Measurements from ENCODE around the gene CSH2.

CSH2 gene

DNA sequence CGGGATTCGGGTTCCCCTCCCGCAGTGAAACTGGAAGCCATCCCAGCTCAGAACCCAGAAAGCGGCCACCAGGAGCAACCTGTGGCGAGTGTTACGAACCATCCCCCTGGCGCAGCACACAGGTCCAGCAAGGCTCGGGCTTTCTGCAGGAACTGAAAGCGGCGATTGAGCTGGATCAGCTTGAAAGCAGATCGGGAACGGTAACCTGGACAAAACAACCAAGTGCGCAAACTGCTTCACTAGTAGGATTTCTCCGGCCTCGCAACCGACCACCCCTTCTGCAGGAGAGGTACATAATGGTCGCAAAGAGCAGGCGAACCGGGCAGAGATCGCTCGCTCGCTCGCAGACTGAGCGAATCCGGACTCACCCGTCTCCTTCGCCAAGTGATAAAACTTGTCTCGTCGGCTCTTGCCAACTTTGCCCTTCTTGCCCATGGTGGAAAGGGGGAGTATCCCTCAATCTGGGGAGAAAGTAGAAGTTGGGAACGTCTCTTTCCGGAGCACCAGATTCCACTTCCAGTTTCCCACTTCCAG is 46.9 kb downstream of the CSH2 start (continued):
- TF ChIP-seq, protein P1, sequence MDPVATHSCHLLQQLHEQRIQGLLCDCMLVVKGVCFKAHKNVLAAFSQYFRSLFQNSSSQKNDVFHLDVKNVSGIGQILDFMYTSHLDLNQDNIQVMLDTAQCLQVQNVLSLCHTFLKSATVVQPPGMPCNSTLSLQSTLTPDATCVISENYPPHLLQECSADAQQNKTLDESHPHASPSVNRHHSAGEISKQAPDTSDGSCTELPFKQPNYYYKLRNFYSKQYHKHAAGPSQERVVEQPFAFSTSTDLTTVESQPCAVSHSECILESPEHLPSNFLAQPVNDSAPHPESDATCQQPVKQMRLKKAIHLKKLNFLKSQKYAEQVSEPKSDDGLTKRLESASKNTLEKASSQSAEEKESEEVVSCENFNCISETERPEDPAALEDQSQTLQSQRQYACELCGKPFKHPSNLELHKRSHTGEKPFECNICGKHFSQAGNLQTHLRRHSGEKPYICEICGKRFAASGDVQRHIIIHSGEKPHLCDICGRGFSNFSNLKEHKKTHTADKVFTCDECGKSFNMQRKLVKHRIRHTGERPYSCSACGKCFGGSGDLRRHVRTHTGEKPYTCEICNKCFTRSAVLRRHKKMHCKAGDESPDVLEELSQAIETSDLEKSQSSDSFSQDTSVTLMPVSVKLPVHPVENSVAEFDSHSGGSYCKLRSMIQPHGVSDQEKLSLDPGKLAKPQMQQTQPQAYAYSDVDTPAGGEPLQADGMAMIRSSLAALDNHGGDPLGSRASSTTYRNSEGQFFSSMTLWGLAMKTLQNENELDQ (tag by site-specific recombination; IDR thresholded peaks at IDR 0.05; ENCODE audit: low read depth), result no peak
- TF ChIP-seq CTCF (tag by site-specific recombination; IDR thresholded peaks at IDR 0.05) (0 out of 2 replicates have a peak, but pooled peaks have one; percentile 26), SCRT2 (tag by site-specific recombination; IDR thresholded peaks at IDR 0.05) (peak; percentile 94), ZBTB21 (tag by site-specific recombination; IDR thresholded peaks at IDR 0.05) (no peak), ZNF223 (tag by site-specific recombination; IDR thresholded peaks at IDR 0.05) (no peak), SALL2 (tag by site-specific recombination; IDR thresholded peaks at IDR 0.05; ENCODE audit: borderline replicate concordance) (no peak), ZBTB7A (tag by site-specific recombination; IDR thresholded peaks at IDR 0.05; ENCODE audit: low read depth) (no peak), SP3 (tag by site-specific recombination; IDR thresholded peaks at IDR 0.05) (no peak), ZNF707 (tag by site-specific recombination; IDR thresholded peaks at IDR 0.05) (no peak), ZNF140 (tag by site-specific recombination; IDR thresholded peaks at IDR 0.05) (0 out of 2 replicates have a peak, but pooled peaks have one; percentile 23), PRDM1 (tag by site-specific recombination; IDR thresholded peaks at IDR 0.05) (peak; percentile 46; the same call in 1 of the 2 replicates), REST (tag by site-specific recombination; IDR thresholded peaks at IDR 0.05) (no peak), ZNF239 (tag by site-specific recombination; IDR thresholded peaks at IDR 0.05) (no peak), ZNF529 (tag by site-specific recombination; IDR thresholded peaks at IDR 0.05; ENCODE audit: insufficient replicate concordance) (no peak), ZNF433 (tag by site-specific recombination; IDR thresholded peaks at IDR 0.05; ENCODE audit: low read depth) (no peak), ZNF521 (tag by site-specific recombination; IDR thresholded peaks at IDR 0.05) (no peak), SCRT1 (tag by site-specific recombination; IDR thresholded peaks at IDR 0.05; ENCODE audit: borderline replicate concordance) (peak; percentile 67; the same call in 1 of the 2 replicates), ZNF366 (tag by site-specific recombination; conservative IDR thresholded peaks at IDR 0.05) (0 out of 2 replicates have a peak, but pooled peaks have one; percentile 25), ZNF501 (tag by site-specific recombination; IDR thresholded peaks at IDR 0.05) (no peak)
- TF ChIP-seq, protein P2, sequence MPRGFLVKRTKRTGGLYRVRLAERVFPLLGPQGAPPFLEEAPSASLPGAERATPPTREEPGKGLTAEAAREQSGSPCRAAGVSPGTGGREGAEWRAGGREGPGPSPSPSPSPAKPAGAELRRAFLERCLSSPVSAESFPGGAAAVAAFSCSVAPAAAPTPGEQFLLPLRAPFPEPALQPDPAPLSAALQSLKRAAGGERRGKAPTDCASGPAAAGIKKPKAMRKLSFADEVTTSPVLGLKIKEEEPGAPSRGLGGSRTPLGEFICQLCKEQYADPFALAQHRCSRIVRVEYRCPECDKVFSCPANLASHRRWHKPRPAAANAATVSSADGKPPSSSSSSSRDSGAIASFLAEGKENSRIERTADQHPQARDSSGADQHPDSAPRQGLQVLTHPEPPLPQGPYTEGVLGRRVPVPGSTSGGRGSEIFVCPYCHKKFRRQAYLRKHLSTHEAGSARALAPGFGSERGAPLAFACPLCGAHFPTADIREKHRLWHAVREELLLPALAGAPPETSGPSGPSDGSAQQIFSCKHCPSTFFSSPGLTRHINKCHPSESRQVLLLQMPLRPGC (tag by site-specific recombination; IDR thresholded peaks at IDR 0.05), result no peak
- TF ChIP-seq, protein P3, sequence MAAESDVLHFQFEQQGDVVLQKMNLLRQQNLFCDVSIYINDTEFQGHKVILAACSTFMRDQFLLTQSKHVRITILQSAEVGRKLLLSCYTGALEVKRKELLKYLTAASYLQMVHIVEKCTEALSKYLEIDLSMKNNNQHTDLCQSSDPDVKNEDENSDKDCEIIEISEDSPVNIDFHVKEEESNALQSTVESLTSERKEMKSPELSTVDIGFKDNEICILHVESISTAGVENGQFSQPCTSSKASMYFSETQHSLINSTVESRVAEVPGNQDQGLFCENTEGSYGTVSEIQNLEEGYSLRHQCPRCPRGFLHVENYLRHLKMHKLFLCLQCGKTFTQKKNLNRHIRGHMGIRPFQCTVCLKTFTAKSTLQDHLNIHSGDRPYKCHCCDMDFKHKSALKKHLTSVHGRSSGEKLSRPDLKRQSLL (tag by site-specific recombination; IDR thresholded peaks at IDR 0.05), result peak; percentile 31; the same call in 1 of the 2 replicates
- TF ChIP-seq, protein P4, sequence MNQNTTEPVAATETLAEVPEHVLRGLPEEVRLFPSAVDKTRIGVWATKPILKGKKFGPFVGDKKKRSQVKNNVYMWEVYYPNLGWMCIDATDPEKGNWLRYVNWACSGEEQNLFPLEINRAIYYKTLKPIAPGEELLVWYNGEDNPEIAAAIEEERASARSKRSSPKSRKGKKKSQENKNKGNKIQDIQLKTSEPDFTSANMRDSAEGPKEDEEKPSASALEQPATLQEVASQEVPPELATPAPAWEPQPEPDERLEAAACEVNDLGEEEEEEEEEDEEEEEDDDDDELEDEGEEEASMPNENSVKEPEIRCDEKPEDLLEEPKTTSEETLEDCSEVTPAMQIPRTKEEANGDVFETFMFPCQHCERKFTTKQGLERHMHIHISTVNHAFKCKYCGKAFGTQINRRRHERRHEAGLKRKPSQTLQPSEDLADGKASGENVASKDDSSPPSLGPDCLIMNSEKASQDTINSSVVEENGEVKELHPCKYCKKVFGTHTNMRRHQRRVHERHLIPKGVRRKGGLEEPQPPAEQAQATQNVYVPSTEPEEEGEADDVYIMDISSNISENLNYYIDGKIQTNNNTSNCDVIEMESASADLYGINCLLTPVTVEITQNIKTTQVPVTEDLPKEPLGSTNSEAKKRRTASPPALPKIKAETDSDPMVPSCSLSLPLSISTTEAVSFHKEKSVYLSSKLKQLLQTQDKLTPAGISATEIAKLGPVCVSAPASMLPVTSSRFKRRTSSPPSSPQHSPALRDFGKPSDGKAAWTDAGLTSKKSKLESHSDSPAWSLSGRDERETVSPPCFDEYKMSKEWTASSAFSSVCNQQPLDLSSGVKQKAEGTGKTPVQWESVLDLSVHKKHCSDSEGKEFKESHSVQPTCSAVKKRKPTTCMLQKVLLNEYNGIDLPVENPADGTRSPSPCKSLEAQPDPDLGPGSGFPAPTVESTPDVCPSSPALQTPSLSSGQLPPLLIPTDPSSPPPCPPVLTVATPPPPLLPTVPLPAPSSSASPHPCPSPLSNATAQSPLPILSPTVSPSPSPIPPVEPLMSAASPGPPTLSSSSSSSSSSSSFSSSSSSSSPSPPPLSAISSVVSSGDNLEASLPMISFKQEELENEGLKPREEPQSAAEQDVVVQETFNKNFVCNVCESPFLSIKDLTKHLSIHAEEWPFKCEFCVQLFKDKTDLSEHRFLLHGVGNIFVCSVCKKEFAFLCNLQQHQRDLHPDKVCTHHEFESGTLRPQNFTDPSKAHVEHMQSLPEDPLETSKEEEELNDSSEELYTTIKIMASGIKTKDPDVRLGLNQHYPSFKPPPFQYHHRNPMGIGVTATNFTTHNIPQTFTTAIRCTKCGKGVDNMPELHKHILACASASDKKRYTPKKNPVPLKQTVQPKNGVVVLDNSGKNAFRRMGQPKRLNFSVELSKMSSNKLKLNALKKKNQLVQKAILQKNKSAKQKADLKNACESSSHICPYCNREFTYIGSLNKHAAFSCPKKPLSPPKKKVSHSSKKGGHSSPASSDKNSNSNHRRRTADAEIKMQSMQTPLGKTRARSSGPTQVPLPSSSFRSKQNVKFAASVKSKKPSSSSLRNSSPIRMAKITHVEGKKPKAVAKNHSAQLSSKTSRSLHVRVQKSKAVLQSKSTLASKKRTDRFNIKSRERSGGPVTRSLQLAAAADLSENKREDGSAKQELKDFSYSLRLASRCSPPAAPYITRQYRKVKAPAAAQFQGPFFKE (tag by site-specific recombination; IDR thresholded peaks at IDR 0.05; ENCODE audit: borderline replicate concordance), result no peak

Measured in HEK293 (cell line).